ENCODE results near the gene CAV2.

CAV2 gene

DNA sequence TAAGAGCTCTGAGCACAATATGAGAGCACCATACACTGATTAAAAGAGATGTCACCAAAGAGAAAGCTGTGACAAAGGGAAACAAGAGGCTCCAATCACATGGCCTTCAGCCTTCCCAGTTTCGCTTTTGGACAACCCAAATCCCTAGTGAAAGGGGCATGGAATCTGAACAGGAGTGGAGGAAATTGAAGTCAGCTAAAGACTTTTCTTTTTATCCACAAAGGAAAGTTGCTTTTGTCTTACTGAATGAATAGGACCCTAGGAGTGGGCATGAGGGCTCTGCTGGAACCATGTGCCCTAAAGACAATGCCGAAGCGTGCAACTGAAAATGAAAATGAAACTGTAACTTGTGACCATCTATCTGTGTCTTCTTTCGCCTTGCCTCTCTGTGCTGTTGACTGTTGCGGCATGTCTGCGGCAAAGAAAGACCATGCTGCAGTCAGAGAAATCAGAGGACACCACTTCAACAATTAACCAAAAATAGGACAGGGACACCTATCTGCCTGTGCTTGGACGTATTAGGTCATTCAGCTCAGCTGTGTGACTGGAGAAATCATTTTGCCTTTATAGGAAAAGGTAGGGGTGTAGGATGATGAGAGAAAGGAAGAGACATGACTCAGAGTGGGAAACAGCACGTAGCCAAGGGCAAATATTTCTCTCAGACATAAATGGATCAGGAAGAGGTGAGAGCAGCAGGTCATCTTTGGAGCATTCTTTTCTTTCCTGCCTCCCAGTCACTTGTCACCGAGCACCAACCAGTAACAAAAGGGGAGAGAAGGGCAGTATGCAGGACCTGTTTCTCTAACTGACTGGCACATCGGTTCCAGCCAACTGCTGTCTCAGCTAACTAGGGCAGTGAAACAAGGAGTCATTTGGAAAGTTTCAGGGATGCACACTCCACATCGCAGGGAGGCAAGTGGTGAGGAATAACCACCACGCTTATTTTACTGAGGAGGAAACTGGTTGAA is 12.3 kb downstream of the CAV2 start:
- in situ Hi-C loops (cut with MboI; ENCODE audit: low pct_unique_long_range_greater_than_20kb, low sequenced_read_pairs, unreplicated experiment): no loop called here
- peak; percentile 56 for DNase-seq (ENCODE audit: low spot score)
- TF ChIP-seq, protein P1, sequence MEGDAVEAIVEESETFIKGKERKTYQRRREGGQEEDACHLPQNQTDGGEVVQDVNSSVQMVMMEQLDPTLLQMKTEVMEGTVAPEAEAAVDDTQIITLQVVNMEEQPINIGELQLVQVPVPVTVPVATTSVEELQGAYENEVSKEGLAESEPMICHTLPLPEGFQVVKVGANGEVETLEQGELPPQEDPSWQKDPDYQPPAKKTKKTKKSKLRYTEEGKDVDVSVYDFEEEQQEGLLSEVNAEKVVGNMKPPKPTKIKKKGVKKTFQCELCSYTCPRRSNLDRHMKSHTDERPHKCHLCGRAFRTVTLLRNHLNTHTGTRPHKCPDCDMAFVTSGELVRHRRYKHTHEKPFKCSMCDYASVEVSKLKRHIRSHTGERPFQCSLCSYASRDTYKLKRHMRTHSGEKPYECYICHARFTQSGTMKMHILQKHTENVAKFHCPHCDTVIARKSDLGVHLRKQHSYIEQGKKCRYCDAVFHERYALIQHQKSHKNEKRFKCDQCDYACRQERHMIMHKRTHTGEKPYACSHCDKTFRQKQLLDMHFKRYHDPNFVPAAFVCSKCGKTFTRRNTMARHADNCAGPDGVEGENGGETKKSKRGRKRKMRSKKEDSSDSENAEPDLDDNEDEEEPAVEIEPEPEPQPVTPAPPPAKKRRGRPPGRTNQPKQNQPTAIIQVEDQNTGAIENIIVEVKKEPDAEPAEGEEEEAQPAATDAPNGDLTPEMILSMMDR (IDR thresholded peaks at IDR 0.05; ENCODE audit: extremely low read depth, insufficient read depth, missing control alignments): no peak

GRCh38 chr7:116512520-116513188 is 13.1 kb downstream of the CAV2 start:
- TF ChIP-seq, protein P1 (IDR thresholded peaks at IDR 0.05; ENCODE audit: extremely low read depth, insufficient read depth, missing control alignments): no peak
- in situ Hi-C loops (cut with MboI; ENCODE audit: low pct_unique_long_range_greater_than_20kb, low sequenced_read_pairs, unreplicated experiment): no loop called here

GRCh38 chr7:116515584-116515983 is 16.0 kb downstream of the CAV2 start:
- TF ChIP-seq, protein P1 (IDR thresholded peaks at IDR 0.05; ENCODE audit: extremely low read depth, insufficient read depth, missing control alignments): no peak
- in situ Hi-C loops (cut with MboI; ENCODE audit: low pct_unique_long_range_greater_than_20kb, low sequenced_read_pairs, unreplicated experiment): no loop called here
- no peak for DNase-seq (ENCODE audit: low spot score)

More at GRCh38 chr7:116512520-116513188, 13.1 kb downstream of the CAV2 start:
- no peak for DNase-seq (ENCODE audit: low spot score)

DNA sequence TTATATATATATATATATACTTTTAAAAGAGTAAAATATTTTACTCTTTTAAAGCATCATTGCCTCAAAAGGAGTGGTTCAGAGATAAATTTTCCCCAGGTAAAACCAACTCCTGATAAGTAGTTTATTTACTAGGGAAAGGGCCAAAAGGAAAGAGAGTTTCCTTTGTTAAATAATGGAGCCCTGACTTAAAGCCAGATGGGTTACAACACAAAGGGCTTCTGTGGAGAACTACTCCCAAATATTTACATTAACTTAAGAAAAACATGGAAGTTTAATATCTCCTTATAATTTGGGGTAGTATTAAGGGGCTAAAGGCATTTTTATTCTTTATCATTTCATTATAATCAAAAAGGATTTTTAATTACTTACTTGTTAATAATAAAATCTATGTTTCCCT is 16.8 kb downstream of the CAV2 start:
- DNase-seq (ENCODE audit: low spot score): no peak
- in situ Hi-C loops (cut with MboI; ENCODE audit: low pct_unique_long_range_greater_than_20kb, low sequenced_read_pairs, unreplicated experiment): no loop called here
- TF ChIP-seq, protein P1 (IDR thresholded peaks at IDR 0.05; ENCODE audit: extremely low read depth, insufficient read depth, missing control alignments): no peak

GRCh38 chr7:116517626-116518025 is 18.1 kb downstream of the CAV2 start:
- in situ Hi-C loops (cut with MboI; ENCODE audit: low pct_unique_long_range_greater_than_20kb, low sequenced_read_pairs, unreplicated experiment): no loop called here
- DNase-seq (ENCODE audit: low spot score): no peak
- TF ChIP-seq, protein P1 (IDR thresholded peaks at IDR 0.05; ENCODE audit: extremely low read depth, insufficient read depth, missing control alignments): no peak

- TF ChIP-seq, protein P1 (IDR thresholded peaks at IDR 0.05; ENCODE audit: extremely low read depth, insufficient read depth, missing control alignments): no peak
- in situ Hi-C loops (cut with MboI; ENCODE audit: low pct_unique_long_range_greater_than_20kb, low sequenced_read_pairs, unreplicated experiment): no loop called here
- DNase-seq (ENCODE audit: low spot score): no peak
Measured at GRCh38 chr7:116518961-116519360, 19.4 kb downstream of the CAV2 start.
